ENCODE data around the gene TMPRSS11A. TPM values are rescaled to one million over a fixed set of nuclear protein-coding genes. Genes with fewer than 3 reads are reported as not detected.

TMPRSS11A gene
- polyA plus RNA-seq, 1 donor (not counting 4 experiments of a cell fraction or from before 2014, with no cell fraction given), result 0.03 TPM

GRCh38 chr4:67911141-67911540 lies 52.2 kb downstream of the TMPRSS11A start:
- dilution Hi-C loops (cut with MboI; ENCODE audit: extremely low pct_ligation_motif_present, low sequenced_read_pairs), result no loop called here

GRCh38 chr4:67910585-67910905 lies 52.7 kb downstream of the TMPRSS11A start:
- no peak overlapping the region for H3K4me3 ChIP-seq (ENCODE audit: control insufficient read depth in 2 of 3, extremely low read depth in 1 of 3, insufficient read depth in 2 of 3, low read depth in 1 of 3, low read length in 3 of 3)
- no peak for DNase-seq (ENCODE audit: low read depth, low spot score)
- H3K4me2 ChIP-seq (ENCODE audit: control insufficient read depth, extremely low read depth, insufficient read depth, low read depth, low read length), result no peak overlapping the region
- no peak overlapping the region for H3K9ac ChIP-seq (ENCODE audit: control insufficient read depth, extremely low read depth, insufficient read depth, low read length)
- no peaks in the 10 kb centered on the region for H3K27me3 ChIP-seq (ENCODE audit: control insufficient read depth, extremely low read depth, insufficient read depth, low read length)
- dilution Hi-C loops (cut with MboI; ENCODE audit: extremely low pct_ligation_motif_present, low sequenced_read_pairs), result no loop called here
- TF ChIP-seq CTCF (optimal IDR thresholded peaks at IDR 0.05 in 1 of 3, IDR thresholded peaks at IDR 0.05 in 1 of 3, conservative IDR thresholded peaks at IDR 0.05 in 1 of 3; ENCODE audit: extremely low read depth in 1 of 3, insufficient read depth in 2 of 3, low read length in 3 of 3) (no peak), EZH2 (IDR thresholded peaks at IDR 0.05; ENCODE audit: low read length) (no peak)
- H3K9me1 ChIP-seq (ENCODE audit: control insufficient read depth, extremely low read depth, insufficient read depth, low read length), result no peaks in the 10 kb centered on the region
- no peaks in the 10 kb centered on the region for H3K36me3 ChIP-seq (ENCODE audit: control insufficient read depth in 2 of 2, extremely low read depth in 1 of 2, insufficient read depth in 2 of 2, low read length in 2 of 2)
- H3K4me1 ChIP-seq (ENCODE audit: control insufficient read depth, extremely low read depth, insufficient read depth, low read length), result no peaks in the 10 kb centered on the region
- no peak overlapping the region for H2AFZ ChIP-seq (ENCODE audit: control insufficient read depth, low read length)
- no peaks in the 10 kb centered on the region for H4K20me1 ChIP-seq (ENCODE audit: control insufficient read depth, extremely low read depth, insufficient read depth, low read length)
- FAIRE-seq, result no peak
- H3K9me3 ChIP-seq (ENCODE audit: control insufficient read depth, low read depth, low read length), result no peaks in the 10 kb centered on the region
- no peak overlapping the region for H3K27ac ChIP-seq (ENCODE audit: control insufficient read depth, insufficient read depth, low read length)
- H3K79me2 ChIP-seq (ENCODE audit: control insufficient read depth, insufficient read depth, low read length), result no peaks in the 10 kb centered on the region

More at GRCh38 chr4:67911141-67911540, 52.2 kb downstream of the TMPRSS11A start:
- H3K9me3 ChIP-seq (ENCODE audit: control insufficient read depth, low read depth, low read length), result no peaks in the 10 kb centered on the region
- FAIRE-seq (no peak), DNase-seq (ENCODE audit: low read depth, low spot score) (no peak)
- H3K9ac ChIP-seq (ENCODE audit: control insufficient read depth, extremely low read depth, insufficient read depth, low read length), result no peak overlapping the region
- H3K27ac ChIP-seq (ENCODE audit: control insufficient read depth, insufficient read depth, low read length), result no peak overlapping the region
- TF ChIP-seq EZH2 (IDR thresholded peaks at IDR 0.05; ENCODE audit: low read length) (no peak), CTCF (optimal IDR thresholded peaks at IDR 0.05 in 1 of 3, IDR thresholded peaks at IDR 0.05 in 1 of 3, conservative IDR thresholded peaks at IDR 0.05 in 1 of 3; ENCODE audit: extremely low read depth in 1 of 3, insufficient read depth in 2 of 3, low read length in 3 of 3) (no peak)
- no peaks in the 10 kb centered on the region for H3K9me1 ChIP-seq (ENCODE audit: control insufficient read depth, extremely low read depth, insufficient read depth, low read length)
- no peaks in the 10 kb centered on the region for H3K4me1 ChIP-seq (ENCODE audit: control insufficient read depth, extremely low read depth, insufficient read depth, low read length)
- H3K27me3 ChIP-seq (ENCODE audit: control insufficient read depth, extremely low read depth, insufficient read depth, low read length), result no peaks in the 10 kb centered on the region
- H4K20me1 ChIP-seq (ENCODE audit: control insufficient read depth, extremely low read depth, insufficient read depth, low read length), result no peaks in the 10 kb centered on the region
- H3K36me3 ChIP-seq (ENCODE audit: control insufficient read depth in 2 of 2, extremely low read depth in 1 of 2, insufficient read depth in 2 of 2, low read length in 2 of 2), result no peaks in the 10 kb centered on the region
- no peak overlapping the region for H3K4me2 ChIP-seq (ENCODE audit: control insufficient read depth, extremely low read depth, insufficient read depth, low read depth, low read length)
- H3K4me3 ChIP-seq (ENCODE audit: control insufficient read depth in 2 of 3, extremely low read depth in 1 of 3, insufficient read depth in 2 of 3, low read depth in 1 of 3, low read length in 3 of 3), result no peak overlapping the region
- H2AFZ ChIP-seq (ENCODE audit: control insufficient read depth, low read length), result no peak overlapping the region
- no peaks in the 10 kb centered on the region for H3K79me2 ChIP-seq (ENCODE audit: control insufficient read depth, insufficient read depth, low read length)

Measured in keratinocyte (primary cell).